HG03280 (cell line): ENCODE data around the gene MBD3.

Experiments used
- ATAC-seq: cut with Tn5 transposase; IDR thresholded peaks from one replicate; pipeline ENCODE4 v1.9.1; 2021; ENCODE audit warnings: mild to moderate bottlenecking, moderate library complexity; ENCODE audit not compliant: unreplicated experiment

MBD3 gene

DNA sequence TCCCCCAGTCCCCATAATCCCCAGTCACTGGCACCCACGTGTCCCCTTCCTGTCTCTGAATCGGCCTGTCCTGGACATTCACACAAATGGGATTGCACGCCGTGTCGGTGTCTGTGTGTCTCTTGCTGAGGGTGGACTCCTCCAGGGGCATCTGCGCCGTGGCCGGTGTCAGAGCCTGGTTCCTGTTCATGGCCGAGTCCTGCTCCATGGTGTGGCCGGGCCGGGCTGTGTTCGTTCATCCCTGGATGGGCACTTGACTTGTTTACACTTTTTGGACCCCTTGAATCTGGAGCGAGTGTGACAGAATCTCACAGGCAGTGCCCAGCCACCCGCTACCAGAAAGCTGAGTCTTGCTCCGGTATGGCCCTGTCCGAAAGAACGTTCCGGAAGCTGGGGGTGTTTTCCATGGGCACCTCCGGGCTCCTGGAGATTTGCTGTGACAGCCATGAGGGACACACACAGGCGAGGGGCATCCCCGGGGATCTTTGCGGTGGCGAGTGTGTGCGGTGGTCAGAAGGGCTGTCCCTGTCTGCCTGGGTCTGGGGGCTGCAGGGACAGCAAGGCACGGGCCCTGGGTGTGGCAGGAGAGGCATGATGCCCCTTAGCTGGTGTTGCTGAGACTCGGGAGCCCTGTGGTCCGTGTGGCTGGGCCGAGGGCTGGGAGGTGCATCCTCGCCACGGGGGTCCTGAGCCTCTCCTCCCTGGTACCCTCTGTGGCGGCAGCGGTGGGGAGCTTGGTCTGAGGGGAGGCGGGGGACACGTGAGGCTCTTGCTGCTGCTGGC, 18.1 kb downstream of the MBD3 start:
- ATAC-seq = no peak

DNA sequence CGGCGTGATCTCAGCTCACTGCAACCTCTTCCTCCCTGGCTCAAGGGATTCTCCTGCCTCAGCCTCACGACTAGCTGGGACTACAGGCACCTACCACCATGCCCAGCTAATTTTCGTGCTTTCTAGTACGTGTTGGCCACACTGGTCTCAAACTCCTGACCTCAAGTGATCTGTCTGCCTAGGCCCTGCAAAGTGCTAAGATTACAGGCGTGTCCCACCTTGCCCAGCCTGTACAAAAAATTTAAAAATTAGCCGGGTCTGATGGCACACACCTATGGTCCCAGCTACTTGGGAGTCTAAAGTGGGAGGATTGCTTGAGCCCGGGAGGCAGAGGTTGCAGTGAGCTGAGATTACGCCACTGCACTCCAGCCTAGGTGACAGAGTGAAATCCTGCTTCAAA, 19.9 kb downstream of the MBD3 start:
- ATAC-seq = no peak

GRCh38 chr19:1571358-1571757, 21.3 kb downstream of the MBD3 start:
- no peak for ATAC-seq

DNA sequence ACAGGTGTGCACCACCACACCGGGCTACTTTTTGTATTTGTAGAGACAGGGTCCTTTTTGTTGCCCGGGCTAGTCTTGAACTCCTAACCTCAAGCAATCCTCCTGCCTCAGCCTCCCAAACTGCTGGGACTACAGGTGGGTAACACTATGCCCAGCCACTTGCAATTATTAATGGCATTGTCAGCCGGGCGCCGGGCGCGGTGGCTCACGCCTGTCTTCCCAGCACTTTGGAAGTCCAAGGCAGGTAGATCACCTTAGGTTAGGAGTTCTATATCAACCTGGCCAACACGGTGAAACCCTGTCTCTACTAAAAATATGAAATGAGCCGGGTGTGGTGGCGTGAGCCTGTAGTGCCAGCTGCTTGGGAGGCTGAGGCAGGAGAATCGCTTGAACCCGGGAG, 21.8 kb downstream of the MBD3 start:
- ATAC-seq = no peak

- ATAC-seq = no peak
These were observed 22.7 kb downstream of the MBD3 start for GRCh38 chr19:1569997-1570396.

DNA sequence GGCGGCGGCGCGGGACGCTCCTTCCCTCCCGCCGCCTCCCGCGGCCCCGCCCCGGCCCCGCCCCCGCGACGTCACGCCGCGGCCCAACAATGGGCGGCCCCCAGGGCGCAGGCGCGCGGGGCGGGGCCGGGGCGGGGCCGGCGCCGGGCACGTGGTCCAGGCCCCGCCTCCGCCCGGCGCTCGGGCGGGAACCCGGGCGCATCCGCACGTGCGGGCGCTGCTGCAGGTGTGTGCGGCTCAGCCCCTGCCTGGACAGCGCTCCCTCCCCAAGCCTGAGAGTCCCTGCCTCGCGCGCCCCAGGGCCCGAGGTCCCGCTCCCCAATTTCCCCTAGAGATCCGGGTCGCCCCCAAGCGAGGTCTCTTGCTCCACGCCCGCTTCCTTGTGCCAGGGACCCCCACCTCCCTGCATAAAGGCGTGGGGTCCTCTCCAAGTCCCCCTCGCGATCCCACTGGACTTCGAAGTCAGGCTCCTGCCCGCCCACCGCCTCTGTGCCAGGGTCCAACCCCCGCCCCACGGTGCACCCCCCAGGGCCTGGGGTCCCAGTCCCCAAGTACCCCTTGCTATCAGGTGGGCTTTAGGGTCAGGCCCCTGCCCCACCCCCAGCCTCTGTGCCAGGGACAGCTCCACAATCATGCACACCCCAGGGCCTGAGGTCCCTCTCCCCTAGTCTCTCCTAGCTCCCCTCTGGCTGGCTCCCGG, 24.2 kb downstream of the MBD3 start, which contains the start of gene MEX3D:
Gene MEX3D, minus strand, starts transcription at position 6 of the 700 bp plus-strand sequence. CDS start 267 bp downstream, outside the sequence.
- peak; percentile 70 for ATAC-seq

- ATAC-seq = peak; percentile 28
These were observed 24.8 kb downstream of the MBD3 start for GRCh38 chr19:1567848-1568227.

DNA sequence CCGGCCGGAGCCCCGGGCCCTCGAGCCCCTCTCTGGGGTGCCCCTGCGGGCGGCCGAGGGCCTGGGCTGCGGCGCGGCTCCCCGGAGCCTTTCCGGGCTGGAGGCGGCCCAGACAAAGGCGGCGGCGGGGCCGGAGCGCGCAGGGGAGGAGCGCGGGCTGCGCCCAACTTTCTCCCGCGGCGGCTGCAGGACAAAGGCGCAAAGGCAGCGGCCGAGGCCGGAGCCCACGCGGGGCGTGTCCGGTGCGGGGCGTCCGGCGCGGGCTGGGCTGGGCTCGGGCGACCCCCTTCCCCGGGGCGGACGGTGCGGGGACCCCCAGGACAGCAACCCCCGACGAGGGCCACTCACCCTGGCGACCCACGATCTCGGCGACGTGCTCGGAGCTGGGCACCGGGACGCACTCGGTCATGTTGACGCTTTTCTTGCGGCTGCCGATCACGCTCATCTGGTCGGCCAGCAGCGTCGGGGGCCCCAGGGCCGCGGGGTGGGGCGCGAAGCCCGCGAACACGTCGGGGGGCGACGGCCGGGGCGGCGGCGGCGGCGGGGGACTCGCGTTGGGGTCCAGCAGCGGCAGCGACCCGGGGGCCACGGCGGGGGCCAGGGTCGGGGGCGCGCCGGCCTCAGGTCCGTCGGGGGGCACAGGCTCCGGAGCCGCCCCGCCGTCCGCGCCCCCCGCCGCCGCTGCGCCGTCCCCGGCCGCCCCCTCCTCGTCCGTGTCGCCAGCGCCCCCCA, 25.4 kb downstream of the MBD3 start:
- ATAC-seq = no peak

- no peak for ATAC-seq
These were observed 26.1 kb downstream of the MBD3 start for GRCh38 chr19:1566392-1567115.

DNA sequence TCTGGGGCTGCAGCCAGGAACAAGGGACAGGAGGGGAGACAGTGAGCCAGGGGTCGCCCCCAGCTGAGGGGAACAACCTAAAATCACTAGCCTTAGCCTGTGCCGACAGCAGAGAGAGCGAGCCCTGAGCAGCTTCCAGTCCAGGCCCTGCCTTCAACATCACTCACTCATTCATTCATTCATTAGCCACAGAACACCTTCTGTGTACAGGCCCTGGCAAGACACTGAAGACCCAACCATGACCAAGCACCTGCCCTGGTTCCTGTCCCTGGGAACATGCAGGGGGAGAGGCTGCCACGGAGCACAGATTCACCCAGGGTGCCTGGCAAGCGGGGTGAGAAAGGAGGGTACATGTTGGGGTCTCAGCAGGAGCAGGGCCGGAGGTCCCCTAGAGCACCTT, 29.4 kb downstream of the MBD3 start:
- ATAC-seq = no peak

DNA sequence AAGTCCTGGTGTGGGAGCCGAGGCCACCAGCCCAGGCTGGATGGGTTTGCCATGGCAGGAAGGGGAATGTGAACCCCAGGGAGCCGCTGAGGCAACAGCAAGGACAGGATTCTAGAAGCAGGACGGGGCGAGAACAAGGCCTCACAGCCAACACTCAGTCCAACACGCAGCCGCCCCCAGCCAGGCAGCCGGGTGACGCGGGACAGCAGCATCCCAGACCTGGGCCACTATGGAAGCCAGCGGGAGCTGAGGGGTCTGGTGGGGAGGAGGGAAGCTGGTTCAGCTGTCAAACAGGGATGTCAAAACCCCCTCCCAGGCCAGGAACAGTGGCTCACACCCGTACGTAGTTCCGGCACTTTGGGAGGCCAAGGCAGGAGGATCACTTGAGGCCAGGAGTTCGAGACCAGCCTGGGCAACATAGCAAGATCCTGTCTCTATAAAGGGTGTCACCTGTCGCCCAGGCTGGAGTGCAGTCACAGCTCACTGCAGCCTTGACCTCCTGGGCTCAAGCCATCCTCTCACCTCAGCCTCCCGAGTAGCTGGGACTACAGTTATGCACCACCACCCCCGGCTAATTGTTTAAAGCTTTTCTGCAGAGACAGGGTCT, 31.3 kb downstream of the MBD3 start:
- ATAC-seq = no peak

DNA sequence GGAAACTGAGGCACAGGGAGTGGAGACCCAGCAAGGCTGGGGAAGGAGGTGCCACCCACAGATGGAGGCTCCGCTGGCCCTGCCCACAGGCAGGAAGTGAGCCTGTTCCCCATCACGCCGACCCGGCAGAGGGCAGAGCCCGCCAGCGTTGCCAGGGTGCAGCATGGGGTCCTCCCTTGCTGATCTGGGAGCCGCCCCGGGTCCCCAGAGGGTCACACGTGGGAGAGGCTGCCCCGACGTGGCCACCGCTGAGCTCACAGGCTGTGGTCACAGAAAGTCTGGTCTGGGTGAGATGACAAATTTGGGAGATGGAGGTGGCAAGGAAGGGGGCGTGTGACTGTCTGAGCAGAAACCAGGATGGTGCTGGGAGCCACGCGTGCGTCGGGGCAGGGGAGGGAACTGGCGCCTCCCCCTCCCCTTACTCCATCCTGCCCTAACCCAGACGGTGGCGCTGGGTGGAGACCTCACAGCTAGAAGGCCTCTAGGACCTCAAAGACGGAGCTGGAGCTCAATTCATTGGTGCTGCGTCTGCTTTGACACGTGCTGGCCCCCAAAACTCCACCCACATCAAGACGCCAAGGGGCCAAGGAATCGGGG, 32.3 kb downstream of the MBD3 start:
- ATAC-seq = no peak

- no peak for ATAC-seq
These were observed 34.1 kb downstream of the MBD3 start for GRCh38 chr19:1558552-1558951.

DNA sequence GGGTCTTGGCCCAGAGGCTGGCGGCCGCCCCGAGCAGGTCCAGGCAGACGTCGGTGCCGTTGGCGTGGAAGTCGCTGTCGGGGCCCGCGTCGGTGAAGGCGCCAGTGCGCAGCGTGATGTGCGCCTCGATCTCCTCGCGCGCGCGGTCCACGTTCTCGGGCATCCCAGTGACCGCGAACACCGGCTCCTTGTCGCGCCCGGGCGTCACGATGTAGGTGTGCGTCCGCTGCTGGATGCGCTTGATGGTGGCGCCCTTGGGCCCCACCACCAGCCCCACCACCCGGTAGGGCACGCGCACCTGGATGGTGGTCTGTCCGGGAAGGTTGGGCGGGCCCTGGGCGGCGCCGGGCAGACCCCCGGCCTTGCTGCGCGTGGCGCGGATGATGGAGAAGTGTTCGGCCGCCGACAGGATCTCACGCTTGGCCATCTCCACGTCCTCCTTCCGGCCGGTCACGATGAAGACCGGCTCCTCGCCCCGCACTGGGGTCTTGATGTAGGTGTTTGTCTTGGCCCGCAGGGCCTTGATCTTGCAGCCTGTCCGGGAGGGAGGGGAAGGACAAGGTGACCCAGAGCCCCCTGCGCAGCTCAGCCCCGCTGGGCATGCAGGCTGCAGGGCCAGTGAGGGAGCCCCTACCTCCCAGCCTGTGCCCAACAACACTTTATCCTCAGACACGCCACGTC, 36.1 kb downstream of the MBD3 start:
- ATAC-seq = no peak

- ATAC-seq = no peak
These were observed 36.9 kb downstream of the MBD3 start for GRCh38 chr19:1555487-1556389.

GRCh38 chr19:1554968-1555367, 37.7 kb downstream of the MBD3 start:
- ATAC-seq = no peak

GRCh38 chr19:1553415-1553814, 39.2 kb downstream of the MBD3 start:
- ATAC-seq = no peak
